Fibroblast of gingiva (primary cell): Measurements from ENCODE around the gene SETBP1.

ENCODE experiments used
- DNase-seq: peaks from one replicate; pipeline ENCODE4 v3.0.0-alpha.2; 2011; ENCODE audit warnings: low read depth

Gene SETBP1

DNA sequence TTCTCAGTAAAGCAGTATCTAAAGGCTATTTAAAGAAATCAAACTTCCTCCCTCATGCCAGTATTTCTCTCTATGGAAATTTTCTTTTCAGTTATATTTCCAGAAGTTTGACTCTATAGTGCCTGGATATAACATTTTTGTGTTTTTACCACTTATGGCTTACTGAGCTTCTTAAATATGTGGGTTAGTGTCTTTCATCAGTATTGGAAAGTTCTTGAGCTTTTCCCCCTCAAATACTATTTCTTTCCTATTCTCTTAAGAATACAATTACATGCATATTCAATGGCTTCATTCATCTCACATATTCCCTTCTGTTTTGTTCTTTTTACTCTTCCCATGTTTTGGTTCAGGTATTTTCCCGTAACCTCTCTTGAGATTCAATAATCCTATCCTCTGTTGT, 432.0 kb downstream of the SETBP1 start:
- DNase-seq = no peak

- DNase-seq = no peak
These were observed 435.4 kb downstream of the SETBP1 start for GRCh38 chr18:45116116-45116515.
